Stimulated activated CD4-positive, alpha-beta T cell treated with anti-CD3 and anti-CD28 coated beads, Interleukin-15, amount 100 ng/mL, for 24 hours (primary cell): ENCODE results near the gene IDH3G.
"Not testable (repeated sequence)": the region's sequence is repeated elsewhere in the genome, so short reads cannot be mapped to it uniquely, and the experiment has no call there.

Source experiments
- DNase-seq: peaks from one replicate; pipeline ENCODE4 v3.0.0-alpha.2; 2020

The IDH3G gene

DNA sequence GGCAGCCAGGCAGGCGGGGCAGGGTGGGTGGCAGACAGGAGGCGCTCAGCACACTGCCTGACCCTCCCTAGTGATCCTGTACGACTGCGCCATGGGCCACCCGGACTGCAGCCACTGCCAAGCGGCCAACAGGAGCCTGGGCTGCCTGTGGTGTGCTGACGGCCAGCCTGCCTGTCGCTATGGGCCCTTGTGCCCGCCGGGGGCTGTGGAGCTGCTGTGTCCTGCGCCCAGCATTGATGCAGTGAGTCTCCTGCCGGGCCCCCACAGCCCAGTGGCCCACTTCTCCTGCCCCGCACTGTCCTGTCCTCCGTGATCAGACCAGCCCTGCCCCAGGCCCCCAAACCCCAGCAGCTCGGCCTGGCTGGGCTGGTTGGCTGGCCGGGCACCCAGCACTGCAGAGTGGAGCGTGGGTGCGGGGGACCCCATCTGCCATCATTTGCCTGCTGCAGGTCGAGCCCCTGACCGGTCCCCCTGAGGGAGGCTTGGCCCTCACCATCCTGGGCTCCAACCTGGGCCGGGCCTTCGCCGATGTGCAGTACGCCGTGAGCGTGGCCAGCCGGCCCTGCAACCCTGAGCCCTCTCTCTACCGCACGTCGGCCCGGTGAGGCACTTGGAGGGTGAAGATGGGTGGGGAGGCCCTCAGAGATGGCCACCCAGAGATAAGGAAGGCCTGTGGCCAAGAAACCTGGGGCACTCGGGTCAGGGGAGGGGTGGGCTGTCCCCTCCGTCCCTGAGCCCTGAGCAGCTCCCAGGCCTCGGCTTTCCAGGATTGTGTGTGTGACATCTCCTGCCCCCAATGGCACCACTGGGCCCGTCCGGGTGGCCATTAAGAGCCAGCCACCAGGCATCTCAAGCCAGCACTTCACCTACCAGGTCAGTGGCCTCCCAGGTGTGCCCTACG is 22.5 kb downstream of the IDH3G start:
- no peak for DNase-seq

DNA sequence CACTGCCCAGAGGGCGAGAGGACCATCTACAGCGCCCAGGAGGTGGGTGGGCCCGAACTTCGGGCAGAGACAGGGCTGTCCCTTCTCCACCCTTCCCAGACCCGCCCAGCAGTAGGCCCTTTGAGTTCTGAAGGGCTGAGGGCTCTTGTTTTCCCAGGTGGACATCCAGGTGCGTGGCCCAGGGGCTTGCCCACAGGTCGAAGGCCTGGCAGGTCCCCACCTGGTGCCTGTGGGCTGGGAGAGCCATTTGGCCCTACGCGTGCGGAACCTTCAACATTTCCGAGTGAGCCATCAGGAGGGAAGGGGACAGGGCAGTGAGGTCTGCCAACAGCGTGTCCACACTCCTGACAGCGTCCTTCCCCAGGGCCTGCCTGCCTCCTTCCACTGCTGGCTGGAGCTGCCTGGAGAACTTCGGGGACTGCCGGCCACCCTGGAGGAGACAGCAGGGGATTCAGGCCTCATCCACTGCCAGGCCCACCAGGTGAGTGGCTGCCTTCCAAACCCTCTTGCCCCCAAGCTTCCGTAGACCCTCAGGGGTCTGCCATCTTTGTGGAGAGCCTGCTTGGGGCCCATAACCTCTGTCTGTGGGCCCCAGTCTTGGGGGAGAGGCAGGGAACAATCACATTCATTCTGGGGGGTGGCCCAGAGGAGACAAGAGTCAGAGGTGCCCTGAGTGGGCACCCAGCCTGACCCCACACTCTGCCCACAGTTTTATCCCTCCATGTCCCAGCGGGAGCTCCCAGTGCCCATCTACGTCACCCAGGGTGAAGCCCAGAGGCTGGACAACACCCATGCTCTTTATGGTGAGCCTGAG is 23.4 kb downstream of the IDH3G start:
- DNase-seq = no peak

DNA sequence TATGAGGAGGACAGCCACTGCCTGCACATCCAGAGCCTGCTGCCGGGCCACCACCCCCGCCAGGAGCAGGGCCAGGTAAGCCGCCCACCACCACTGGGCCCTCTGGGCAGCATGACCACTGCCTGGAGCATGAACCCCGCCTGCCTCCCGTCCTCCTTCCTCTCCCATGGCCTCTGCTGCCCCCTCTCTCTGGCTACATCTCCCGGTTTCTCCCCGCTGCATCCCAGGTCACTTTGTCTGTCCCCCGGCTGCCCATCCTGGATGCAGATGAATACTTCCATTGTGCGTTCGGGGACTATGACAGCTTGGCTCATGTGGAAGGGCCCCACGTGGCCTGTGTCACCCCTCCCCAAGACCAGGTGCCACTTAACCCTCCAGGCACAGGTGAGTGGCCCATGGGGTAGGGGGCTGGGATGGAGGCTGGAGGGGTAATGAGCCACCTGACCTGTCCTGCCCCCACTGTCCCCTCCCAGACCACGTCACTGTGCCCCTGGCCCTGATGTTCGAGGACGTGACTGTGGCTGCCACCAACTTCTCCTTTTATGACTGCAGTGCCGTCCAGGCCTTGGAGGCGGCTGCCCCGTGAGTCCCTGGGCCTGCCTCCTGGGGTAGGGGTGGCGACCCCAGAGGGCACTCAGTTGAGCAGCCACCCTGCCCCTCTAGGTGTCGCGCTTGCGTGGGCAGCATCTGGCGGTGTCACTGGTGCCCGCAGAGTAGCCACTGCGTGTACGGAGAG is 24.1 kb downstream of the IDH3G start:
- DNase-seq = no peak

DNA sequence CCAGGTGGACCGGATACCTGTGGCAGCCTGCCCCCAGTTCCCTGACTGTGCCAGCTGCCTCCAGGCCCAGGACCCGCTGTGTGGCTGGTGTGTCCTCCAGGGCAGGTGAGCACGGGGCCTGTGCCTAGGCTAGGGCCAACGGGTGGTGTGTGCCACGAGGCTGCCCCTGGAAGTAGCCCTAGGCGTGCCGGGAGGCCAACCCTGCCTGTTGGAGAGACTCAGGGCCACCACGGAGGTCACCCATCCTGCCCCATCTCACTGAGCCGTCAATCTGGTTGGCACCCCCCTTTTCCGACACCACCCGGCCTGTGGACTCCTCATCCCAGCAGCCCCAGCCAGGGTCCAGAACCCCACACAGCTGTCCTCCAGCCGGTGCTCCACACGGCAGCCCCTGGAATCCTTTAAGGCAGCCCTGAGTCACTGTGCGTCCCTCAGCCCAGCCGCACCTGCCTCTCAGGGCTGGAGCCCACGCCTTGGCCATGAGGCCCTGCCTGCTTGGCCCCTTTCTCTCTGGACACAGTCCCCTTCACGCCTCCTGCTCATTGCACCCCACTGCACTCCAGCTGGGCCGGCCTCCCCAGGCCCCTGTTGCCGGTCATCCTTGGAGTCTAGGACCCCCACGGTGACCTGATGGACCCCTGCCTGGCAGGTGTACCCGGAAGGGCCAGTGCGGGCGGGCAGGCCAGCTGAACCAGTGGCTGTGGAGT is 24.9 kb downstream of the IDH3G start:
- DNase-seq = no peak

DNA sequence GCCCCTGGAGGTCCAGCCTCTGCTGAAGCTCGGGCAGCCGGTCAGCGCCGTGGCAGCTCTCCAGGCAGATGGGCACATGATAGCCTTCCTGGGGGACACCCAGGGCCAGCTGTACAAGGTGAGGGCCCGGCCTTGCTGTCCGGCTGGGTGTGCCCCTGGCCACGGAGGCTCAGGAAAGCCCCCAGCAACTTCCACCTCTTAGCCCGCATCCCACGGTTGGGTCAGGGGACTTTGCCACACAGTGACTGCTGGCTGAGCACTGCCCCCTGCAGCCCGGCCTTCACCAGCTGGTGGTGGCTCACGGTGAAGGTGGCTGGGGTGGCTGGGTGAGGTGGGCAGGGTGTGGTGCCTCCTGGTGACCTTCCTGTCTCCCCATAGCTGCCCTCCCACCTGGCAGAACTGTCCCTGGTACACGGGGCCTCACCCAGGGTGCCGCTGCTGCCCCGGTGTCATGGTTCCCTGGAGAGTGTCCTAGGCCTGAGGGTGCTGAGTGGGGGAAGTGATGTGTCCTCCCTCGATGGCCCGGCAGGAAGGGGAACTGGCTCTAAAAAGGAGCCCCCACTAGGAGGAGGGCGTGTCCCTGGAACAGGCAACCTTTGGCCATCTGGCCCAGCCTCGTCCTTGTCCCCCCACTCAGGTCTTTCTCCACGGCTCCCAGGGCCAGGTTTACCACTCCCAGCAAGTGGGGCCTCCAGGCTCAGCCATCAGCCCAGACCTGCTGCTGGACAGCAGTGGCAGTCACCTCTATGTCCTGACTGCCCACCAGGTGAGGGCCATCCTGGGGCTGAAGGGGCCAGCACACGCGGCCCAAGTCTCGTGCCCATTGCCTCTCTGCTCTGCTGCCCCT is 25.6 kb downstream of the IDH3G start:
- no peak for DNase-seq

DNA sequence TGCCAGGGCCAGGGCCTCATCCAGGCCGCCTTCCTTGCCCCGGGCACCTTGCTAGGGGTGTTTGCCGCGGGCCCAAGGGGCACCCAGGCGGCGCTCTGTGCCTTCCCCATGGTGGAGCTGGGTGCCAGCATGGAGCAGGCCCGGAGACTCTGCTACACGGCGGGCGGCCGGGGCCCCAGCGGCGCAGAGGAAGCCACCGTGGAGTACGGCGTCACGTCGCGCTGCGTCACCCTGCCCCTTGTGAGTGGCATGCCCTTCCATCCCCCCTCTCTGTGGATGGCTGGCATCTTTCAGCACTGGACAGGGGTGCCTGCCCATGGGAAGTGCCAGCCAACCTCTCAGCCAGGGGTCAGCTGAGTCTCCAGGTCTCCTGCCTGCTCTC is 26.5 kb downstream of the IDH3G start:
- no peak for DNase-seq

DNA sequence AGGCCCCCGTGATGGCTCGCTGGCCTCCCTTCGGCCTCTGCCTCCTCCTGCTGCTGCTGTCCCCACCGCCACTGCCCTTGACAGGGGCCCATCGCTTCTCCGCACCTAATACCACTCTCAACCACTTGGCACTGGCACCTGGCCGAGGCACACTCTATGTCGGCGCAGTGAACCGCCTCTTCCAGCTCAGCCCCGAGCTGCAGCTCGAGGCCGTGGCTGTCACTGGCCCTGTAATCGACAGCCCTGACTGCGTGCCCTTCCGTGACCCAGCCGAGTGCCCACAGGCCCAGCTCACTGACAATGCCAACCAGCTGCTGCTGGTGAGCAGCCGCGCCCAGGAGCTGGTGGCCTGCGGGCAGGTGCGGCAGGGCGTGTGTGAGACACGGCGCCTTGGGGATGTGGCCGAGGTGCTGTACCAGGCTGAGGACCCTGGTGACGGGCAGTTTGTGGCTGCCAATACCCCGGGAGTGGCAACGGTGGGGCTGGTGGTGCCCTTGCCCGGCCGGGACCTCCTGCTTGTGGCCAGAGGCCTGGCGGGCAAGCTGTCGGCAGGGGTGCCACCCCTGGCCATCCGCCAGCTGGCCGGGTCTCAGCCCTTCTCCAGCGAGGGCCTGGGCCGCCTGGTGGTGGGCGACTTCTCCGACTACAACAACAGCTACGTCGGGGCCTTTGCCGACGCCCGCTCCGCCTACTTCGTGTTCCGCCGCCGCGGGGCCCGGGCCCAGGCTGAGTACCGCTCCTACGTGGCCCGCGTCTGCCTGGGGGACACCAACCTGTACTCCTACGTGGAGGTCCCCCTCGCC is 27.1 kb downstream of the IDH3G start:
- DNase-seq = no peak

DNA sequence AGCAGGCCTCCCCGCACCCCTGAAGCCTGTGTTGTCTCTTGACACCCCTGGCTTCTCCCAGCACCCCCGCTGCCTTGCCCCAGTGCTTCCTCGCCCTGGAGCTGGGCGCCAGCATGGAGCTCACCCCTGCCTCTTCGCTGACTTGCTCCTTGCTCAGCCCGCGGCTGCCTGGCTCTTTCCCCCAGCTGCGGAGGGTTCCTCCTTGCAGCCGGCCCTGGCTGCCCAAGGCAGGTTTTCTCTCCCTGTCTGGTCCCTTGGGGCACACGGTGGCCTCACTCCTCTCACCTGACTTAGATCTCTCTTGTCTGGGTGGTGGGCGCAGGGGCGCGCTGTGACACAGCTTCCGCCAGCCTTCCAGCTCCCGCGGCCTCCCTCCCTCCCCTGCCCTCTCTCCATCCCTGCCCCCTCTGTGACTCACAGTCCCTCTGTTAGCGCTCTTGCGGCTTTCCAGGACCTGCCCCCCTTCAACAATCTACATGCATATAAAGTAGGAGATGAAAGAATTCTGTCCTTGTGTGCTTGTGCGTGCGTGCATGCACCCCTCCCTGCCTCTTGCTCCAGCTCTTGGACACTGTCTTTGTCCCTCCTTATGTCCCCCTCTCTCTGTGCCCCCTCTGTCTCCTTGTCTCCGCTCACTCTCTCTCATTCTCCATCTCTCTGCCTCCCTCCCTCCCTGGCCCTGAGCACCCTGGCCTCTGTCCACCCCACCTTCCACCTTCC is 27.9 kb downstream of the IDH3G start:
- DNase-seq = peak; percentile 52

DNA sequence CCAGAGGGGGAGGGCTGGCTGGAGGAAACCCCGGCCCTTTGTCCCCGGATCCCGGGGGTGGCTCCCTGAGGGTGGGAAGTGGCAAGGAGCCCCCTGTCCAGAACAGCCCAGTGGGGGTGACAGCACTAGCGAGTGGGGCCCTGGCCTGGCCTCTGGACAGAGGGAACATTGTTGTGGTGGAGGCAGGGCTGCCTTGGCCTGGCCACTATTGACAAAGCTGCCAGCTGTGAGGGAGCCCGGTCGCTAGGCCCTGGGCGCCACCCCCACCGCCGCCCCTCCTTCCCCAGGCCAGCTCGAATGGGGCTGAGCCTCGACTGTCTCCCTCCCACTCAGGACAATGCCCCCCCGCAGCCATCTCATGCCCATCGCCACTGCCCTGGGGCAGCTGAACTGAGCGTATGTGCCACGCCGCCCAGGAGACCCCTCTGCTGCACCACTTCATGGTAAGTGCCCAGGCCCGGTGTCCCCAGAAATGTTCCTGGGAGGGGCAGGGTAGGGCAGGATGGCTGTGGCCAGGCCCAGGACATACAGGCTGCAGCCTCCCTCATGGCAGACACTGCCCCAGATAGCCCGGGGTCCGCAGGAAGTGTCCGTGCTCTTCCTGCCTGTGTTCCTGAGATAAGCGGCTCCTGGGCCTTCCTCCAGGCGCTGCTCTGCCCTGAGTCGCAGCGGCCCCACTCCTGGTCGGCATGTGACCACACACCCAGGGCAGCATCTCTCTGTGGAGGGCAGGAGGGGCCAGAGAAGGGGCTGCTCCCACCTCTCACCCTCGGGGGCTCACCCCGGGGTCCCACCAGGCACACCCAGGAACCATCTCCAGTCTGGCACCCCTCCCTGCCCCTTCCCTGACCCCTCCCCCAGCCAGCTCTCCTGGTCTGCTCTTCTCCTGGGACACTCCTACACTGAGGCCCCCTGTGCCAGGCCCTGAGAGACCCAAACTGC is 28.8 kb downstream of the IDH3G start:
- DNase-seq = no peak

DNA sequence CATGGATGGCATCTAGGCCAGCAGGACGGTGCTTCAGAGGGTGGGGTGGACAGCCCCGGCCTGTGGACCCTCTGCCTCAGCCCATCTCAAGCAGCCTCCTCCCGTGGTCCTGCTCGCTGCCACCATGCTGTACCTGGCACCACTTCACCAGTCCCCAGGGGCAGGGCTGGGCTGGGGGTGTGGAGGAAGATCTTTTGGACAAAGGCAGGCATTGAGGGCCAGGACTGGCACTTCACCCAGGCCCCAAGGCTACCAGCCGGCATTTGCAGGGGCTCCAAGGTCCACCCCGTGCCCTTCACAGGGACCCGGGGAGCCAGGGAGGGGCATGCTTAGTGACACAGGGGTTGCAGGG is 29.4 kb downstream of the IDH3G start:
- DNase-seq = no peak

DNA sequence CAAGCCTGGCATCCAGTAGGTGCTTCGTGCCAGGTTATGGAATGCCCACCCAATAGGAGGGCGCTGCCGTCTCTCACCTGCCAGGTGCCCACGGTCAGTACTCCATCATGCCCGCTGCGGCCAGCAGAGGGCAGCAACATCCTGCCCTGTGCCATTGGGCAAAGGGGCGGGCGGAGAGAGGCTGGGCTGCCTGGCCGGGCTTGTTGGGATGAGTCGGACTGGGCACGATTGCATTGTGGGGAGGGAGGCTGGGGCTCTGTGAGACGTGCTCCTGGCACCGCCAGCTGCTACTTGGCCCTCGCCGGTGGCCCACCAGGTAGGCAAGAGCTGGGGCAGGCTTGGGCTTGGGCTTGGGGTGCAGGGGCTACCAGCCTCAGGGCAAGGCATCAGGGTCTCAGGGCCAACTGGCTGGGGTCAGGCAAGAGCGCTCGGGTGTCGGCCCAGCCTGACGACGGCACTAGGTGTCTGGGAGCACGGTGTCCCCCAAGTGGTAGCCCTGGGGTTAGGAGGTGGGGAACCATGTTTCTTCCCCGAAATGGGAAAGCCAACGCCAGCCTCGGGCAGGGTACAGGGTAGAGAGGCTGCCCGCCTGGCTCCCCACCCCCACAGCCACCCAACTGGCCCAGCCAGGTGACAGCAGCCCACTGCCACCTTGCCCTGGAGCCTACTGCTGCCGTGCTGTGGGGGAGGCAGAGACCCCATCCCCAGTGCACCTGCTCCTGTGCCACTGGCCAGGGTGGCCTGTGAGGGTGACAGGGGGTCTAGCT is 30.0 kb downstream of the IDH3G start, which contains the start of gene PLXNB3:
Gene PLXNB3 (plus strand): TSS at position 261 of the 767 bp plus-strand sequence. CDS start 1,287 bp downstream, outside the sequence.
- DNase-seq = peak; percentile 81

DNA sequence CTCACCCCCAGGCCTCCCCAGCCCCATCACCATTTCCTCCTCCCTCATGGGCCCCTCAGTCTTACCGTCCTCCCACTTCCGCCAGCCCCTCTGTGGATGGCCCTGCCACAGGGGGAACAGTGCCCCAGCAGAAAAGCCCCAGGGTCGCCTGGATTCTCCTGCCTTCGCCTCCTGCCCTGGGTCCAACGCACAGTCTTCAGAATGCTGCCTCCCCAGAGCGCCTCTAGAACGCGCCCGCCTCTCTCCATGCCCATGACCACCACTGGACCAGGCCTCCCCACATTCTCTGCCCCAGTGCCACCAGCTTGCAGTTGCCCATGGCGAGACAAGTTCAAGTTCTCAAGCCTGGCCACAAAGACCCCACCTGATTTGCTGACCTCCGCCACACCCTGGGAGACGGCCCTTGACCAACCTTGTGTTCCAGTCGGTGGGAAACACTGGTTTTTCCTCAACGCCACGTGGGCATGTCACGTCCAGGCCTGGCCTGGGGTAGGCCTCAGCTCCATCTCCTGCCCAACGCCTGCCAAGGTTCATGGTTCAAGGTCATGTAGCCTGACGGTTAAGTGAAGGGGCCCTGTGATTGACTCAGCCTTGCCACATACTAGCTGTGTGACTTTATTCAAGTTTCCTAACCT is 30.8 kb downstream of the IDH3G start:
- DNase-seq = no peak

DNA sequence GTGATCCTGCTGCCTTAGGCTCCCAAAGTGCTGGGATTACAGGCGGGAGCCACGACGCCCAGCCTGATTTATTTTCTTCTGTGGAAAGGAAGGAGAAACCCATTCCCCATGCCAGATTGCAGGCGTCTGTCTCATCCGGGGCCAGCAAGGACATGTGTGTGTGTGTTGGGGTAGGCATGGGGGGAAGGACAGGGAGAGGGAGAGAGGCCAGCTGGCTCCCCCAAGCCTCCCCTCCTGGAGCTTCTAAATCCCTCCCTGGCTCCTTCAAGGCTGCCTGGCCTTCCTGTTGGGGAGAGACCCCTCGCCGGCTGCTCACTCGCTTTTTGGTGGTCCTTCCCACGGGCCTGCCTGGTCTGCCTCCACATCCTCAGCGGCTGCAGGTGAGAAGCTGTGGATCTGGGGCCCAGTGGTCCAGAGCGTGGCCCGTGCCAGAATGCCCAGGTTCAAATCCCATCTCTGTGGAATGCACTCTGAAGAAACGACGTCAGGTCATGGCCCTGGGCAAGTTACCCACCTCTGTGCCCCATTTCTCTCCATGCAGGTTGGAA is 31.5 kb downstream of the IDH3G start:
- no peak for DNase-seq

DNA sequence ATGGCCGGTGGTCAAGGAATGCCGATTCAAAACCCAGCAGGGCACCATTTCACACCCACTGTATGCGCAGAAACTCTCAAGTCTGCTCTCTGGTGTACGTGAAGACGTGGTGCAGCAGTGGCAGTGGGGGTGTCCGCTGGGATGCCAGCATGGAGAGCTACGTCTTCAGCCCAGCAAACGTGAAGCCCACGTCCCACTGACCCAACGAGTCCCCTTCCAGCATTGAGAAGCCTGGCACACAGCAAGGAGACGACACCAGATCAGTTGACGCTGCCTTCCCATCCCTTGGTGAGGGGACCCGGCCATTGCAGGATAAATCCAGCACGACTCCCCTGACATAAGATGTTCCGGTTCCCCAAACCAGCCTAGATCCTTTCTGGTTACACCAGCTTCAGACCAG is 32.3 kb downstream of the IDH3G start:
- DNase-seq = no peak

DNA sequence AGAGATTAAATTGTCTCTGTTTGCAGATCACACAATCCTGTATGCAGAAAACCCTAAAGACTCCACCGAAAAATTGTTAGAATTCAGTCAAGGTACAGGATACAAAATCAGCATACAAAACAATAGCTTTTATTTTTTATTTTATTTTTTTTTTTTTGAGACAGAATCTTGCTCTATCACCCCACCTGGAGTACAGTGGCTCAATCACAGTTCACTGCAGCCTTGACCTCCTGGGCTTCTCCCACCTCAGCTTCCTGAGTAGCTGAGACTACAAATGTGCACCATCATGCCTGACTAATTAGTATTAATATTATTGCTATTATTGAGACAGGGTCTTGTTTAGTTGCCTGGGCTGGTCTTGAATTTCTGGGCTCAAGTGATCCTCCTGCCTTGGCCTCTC is 39.0 kb downstream of the IDH3G start:
- no peak for DNase-seq

DNA sequence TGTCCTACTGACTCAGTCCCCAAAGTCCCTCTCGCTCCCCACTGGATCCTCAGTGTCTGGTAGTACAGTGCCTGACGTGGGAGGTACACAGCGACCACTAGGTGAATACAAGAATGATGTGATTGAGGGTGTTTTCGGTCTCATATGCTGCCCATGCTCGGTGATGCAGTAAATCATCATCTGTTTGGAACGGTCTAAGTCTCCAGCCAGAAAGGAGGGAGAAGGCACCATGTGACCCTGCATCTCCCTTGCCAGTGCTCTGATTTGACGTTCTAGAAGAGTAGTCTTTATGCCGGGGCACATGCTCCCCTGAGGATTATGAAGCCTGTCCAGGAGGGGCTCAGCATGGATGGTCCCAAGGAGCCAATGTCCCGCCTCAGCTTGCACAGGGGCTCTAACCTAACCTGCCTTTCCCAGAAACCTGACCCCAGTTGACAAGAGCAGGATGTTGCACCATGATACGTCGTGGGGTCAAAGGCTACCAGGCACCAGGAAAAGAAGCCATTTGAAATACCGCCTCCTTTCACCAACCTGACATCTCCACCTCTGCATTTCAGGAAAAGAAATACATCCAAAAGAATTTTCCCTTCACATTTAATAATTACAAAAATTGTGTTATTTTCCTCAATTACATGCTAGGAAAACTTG is 43.9 kb downstream of the IDH3G start:
- DNase-seq = no peak

DNA sequence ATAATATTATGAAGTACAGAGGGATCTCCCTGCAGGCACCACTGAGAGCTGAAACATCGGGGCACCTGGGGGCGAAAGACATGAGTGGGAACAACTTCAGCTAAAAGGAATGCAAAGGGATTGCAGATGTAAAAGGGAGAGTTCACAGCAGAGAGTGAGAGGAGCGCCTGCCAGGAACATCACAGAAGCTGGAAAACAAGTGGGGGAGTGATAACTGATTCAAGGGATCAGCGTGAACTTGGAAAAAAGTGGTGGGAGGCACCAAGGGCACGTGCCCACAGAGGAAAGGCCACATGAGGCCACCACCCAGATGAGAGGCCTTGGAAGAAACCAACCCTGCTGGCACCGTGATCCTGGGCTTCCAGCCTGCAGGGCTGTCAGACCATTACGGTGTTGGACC is 45.2 kb downstream of the IDH3G start:
- DNase-seq = not testable (repeated sequence)
